SK-N-SH treated with all-trans-retinoic acid at 6 μM for 48 hours (cell line): Measurements from ENCODE around the gene OR10S1.
A peak's percentile ranks its signal among the peaks of the same experiment; 100 is the strongest.

Source experiments
- ATAC-seq: fragments of 200-7000 bp; cut with Tn5 transposase; 3 replicates; pipeline ENCODE4 v1.9.1; 2020; ENCODE audit warnings: mild to moderate bottlenecking, moderate library complexity
- ARNTL ChIP-seq: fragments of 450-650 bp; formaldehyde crosslinking; IDR thresholded peaks from 2 replicates; pipeline ENCODE4 v1.5.0; 2020; ENCODE audit warnings: low read depth, mild to moderate bottlenecking, moderate library complexity, borderline replicate concordance
- BACH2 ChIP-seq: fragments of 250-450 bp; sonication (Bioruptor Pico); IDR thresholded peaks from 2 replicates; pipeline ENCODE4 v1.9.0; 2021; ENCODE audit warnings: mild to moderate bottlenecking, borderline replicate concordance
- CSDC2 ChIP-seq: fragments of 250-450 bp; sonication (Bioruptor Pico); IDR thresholded peaks from 2 replicates; pipeline ENCODE4 v1.5.0; 2020; ENCODE audit warnings: mild to moderate bottlenecking, moderate library complexity
- ESRRG ChIP-seq: fragments of 250-450 bp; sonication (Bioruptor Pico); IDR thresholded peaks from 2 replicates; pipeline ENCODE4 v1.6.1; 2021; ENCODE audit warnings: mild to moderate bottlenecking
- GLIS3 ChIP-seq: fragments of 250-450 bp; sonication (Bioruptor Pico); IDR thresholded peaks from 2 replicates; pipeline ENCODE4 v1.5.0; 2020; ENCODE audit warnings: mild to moderate bottlenecking, moderate library complexity
- ISL1 ChIP-seq: fragments of 250-450 bp; sonication (Bioruptor Pico); IDR thresholded peaks from 2 replicates; pipeline ENCODE4 v2.1.2; 2022; ENCODE audit warnings: mild to moderate bottlenecking, moderate library complexity
- OSR1 ChIP-seq: fragments of 250-450 bp; sonication (Bioruptor Pico); IDR thresholded peaks from 2 replicates; pipeline ENCODE4 v1.8.0; 2022; ENCODE audit warnings: moderate library complexity, mild to moderate bottlenecking, inconsistent platforms
- RARB ChIP-seq: fragments of 250-450 bp; sonication (Bioruptor Pico); IDR thresholded peaks from 2 replicates; pipeline ENCODE4 v1.8.0; 2021; ENCODE audit warnings: mild to moderate bottlenecking, moderate library complexity
- SNAI2 ChIP-seq: fragments of 250-450 bp; sonication (Bioruptor Pico); IDR thresholded peaks from 2 replicates; pipeline ENCODE4 v1.5.0; 2020; ENCODE audit warnings: mild to moderate bottlenecking, moderate library complexity
- TCF4 ChIP-seq: fragments of 250-450 bp; sonication (Bioruptor Pico); IDR thresholded peaks from 2 replicates; pipeline ENCODE4 v1.8.0; 2021; ENCODE audit warnings: mild to moderate bottlenecking, moderate library complexity, borderline replicate concordance
- TOX ChIP-seq: fragments of 250-450 bp; sonication (Bioruptor Pico); IDR thresholded peaks from 2 replicates; pipeline ENCODE4 v1.8.0; 2021; ENCODE audit warnings: mild to moderate bottlenecking, moderate library complexity, borderline replicate concordance
- ZFP3 ChIP-seq: fragments of 250-450 bp; sonication (Bioruptor Pico); IDR thresholded peaks from 2 replicates; pipeline ENCODE4 v1.5.0; 2020; ENCODE audit warnings: mild to moderate bottlenecking, moderate library complexity
- ZFP30 ChIP-seq: fragments of 450-650 bp; formaldehyde crosslinking; IDR thresholded peaks from 2 replicates; pipeline ENCODE4 v1.5.0; 2022; ENCODE audit warnings: mild to moderate bottlenecking, moderate library complexity
- ZNF565 ChIP-seq: fragments of 450-650 bp; formaldehyde crosslinking; conservative IDR thresholded peaks from 2 replicates; pipeline ENCODE4 v1.5.0; 2020; ENCODE audit warnings: low read depth, mild to moderate bottlenecking, moderate library complexity
- ZNF70 ChIP-seq: fragments of 450-650 bp; formaldehyde crosslinking; IDR thresholded peaks from 2 replicates; pipeline ENCODE4 v1.5.0; 2020; ENCODE audit warnings: mild to moderate bottlenecking, moderate library complexity
- ZNF8 ChIP-seq: fragments of 450-650 bp; formaldehyde crosslinking; IDR thresholded peaks from 2 replicates; pipeline ENCODE4 v1.5.0; 2020; ENCODE audit warnings: mild to moderate bottlenecking, moderate library complexity
- TF ChIP-seq, protein P1 (sequence below): fragments of 250-450 bp; sonication (Bioruptor Pico); IDR thresholded peaks from 2 replicates; pipeline ENCODE4 v1.8.0; 2020; ENCODE audit warnings: mild to moderate bottlenecking, moderate library complexity, borderline replicate concordance
- TF ChIP-seq, protein P2 (sequence below): fragments of 250-450 bp; sonication (Bioruptor Pico); IDR thresholded peaks from 2 replicates; pipeline ENCODE4 v1.5.1; 2021; ENCODE audit warnings: mild to moderate bottlenecking, moderate library complexity
- TF ChIP-seq, protein P3 (sequence below): fragments of 250-450 bp; sonication (Bioruptor Pico); IDR thresholded peaks from 2 replicates; pipeline ENCODE4 v1.5.1; 2020; ENCODE audit warnings: low read depth, mild to moderate bottlenecking, moderate library complexity
- TF ChIP-seq, protein P4 (sequence below): fragments of 250-450 bp; sonication (Bioruptor Pico); IDR thresholded peaks from 2 replicates; pipeline ENCODE4 v1.5.0; 2020; ENCODE audit warnings: mild to moderate bottlenecking, moderate library complexity
- TF ChIP-seq, protein P5 (sequence below): fragments of 250-450 bp; sonication (Bioruptor Pico); IDR thresholded peaks from 2 replicates; pipeline ENCODE4 v1.8.0; 2021; ENCODE audit warnings: low read depth, mild to moderate bottlenecking, moderate library complexity, borderline replicate concordance

The OR10S1 gene

DNA sequence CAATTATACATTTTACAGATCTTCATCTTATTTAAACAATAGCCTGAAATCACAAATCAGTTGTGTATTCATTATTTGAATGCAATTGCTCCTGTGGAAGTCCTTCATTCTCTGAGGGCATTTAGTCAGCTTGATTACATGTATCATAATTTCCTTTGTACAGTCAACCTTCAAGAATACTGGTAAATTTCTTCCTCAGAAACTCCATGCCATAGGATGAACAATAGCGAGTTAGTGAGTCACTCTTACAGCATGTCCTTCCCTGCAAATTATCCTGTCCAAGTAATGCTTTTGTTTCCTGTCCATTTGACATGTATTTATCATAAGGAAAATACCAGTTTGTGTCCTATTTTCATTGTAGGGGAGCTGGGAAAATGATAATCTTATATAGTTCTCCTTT is 3.8 kb downstream of the OR10S1 start:
- TF ChIP-seq TOX (no peak), ZNF565 (CRISPR knock-in tag) (no peak), ARNTL (CRISPR knock-in tag) (no peak), RARB (CRISPR knock-in tag) (no peak), ZNF8 (no peak), SNAI2 (CRISPR knock-in tag) (no peak), ZNF70 (no peak), GLIS3 (CRISPR knock-in tag) (no peak), ZFP3 (no peak), OSR1 (no peak), ZFP30 (CRISPR knock-in tag) (no peak), ISL1 (CRISPR knock-in tag) (no peak), BACH2 (no peak), ESRRG (no peak), TCF4 (CRISPR knock-in tag) (no peak), CSDC2 (no peak)
- TF ChIP-seq, protein P1, sequence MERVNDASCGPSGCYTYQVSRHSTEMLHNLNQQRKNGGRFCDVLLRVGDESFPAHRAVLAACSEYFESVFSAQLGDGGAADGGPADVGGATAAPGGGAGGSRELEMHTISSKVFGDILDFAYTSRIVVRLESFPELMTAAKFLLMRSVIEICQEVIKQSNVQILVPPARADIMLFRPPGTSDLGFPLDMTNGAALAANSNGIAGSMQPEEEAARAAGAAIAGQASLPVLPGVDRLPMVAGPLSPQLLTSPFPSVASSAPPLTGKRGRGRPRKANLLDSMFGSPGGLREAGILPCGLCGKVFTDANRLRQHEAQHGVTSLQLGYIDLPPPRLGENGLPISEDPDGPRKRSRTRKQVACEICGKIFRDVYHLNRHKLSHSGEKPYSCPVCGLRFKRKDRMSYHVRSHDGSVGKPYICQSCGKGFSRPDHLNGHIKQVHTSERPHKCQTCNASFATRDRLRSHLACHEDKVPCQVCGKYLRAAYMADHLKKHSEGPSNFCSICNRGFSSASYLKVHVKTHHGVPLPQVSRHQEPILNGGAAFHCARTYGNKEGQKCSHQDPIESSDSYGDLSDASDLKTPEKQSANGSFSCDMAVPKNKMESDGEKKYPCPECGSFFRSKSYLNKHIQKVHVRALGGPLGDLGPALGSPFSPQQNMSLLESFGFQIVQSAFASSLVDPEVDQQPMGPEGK (CRISPR knock-in tag): no peak
- TF ChIP-seq, protein P2, sequence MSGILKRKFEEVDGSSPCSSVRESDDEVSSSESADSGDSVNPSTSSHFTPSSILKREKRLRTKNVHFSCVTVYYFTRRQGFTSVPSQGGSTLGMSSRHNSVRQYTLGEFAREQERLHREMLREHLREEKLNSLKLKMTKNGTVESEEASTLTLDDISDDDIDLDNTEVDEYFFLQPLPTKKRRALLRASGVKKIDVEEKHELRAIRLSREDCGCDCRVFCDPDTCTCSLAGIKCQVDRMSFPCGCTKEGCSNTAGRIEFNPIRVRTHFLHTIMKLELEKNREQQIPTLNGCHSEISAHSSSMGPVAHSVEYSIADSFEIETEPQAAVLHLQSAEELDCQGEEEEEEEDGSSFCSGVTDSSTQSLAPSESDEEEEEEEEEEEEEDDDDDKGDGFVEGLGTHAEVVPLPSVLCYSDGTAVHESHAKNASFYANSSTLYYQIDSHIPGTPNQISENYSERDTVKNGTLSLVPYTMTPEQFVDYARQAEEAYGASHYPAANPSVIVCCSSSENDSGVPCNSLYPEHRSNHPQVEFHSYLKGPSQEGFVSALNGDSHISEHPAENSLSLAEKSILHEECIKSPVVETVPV: no peak
- TF ChIP-seq, protein P3, sequence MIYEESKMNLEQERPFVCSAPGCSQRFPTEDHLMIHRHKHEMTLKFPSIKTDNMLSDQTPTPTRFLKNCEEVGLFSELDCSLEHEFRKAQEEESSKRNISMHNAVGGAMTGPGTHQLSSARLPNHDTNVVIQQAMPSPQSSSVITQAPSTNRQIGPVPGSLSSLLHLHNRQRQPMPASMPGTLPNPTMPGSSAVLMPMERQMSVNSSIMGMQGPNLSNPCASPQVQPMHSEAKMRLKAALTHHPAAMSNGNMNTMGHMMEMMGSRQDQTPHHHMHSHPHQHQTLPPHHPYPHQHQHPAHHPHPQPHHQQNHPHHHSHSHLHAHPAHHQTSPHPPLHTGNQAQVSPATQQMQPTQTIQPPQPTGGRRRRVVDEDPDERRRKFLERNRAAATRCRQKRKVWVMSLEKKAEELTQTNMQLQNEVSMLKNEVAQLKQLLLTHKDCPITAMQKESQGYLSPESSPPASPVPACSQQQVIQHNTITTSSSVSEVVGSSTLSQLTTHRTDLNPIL: no peak
- TF ChIP-seq, protein P4, sequence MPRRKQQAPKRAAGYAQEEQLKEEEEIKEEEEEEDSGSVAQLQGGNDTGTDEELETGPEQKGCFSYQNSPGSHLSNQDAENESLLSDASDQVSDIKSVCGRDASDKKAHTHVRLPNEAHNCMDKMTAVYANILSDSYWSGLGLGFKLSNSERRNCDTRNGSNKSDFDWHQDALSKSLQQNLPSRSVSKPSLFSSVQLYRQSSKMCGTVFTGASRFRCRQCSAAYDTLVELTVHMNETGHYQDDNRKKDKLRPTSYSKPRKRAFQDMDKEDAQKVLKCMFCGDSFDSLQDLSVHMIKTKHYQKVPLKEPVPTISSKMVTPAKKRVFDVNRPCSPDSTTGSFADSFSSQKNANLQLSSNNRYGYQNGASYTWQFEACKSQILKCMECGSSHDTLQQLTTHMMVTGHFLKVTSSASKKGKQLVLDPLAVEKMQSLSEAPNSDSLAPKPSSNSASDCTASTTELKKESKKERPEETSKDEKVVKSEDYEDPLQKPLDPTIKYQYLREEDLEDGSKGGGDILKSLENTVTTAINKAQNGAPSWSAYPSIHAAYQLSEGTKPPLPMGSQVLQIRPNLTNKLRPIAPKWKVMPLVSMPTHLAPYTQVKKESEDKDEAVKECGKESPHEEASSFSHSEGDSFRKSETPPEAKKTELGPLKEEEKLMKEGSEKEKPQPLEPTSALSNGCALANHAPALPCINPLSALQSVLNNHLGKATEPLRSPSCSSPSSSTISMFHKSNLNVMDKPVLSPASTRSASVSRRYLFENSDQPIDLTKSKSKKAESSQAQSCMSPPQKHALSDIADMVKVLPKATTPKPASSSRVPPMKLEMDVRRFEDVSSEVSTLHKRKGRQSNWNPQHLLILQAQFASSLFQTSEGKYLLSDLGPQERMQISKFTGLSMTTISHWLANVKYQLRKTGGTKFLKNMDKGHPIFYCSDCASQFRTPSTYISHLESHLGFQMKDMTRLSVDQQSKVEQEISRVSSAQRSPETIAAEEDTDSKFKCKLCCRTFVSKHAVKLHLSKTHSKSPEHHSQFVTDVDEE (CRISPR knock-in tag): no peak
- ATAC-seq: peak; percentile 72

DNA sequence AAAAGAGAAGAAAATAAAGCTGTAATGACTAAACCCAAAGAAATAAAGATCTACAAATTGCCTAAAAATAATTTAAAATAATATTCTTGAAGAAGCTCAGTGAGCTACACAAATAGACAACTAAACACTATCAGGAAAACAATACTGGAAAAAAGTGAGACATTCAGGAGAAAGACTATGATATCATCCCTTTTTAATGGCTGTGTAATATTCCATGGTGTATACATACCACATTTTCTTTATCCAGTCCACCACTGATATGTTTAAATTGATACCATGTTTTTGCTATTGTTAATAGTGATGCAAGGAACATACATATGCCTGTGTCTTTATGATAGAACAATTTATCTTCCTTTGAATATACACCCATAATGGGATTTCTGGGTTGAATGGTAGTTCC is 20.8 kb downstream of the OR10S1 start:
- no peak for TF ChIP-seq ZNF8
- TF ChIP-seq, protein P5, sequence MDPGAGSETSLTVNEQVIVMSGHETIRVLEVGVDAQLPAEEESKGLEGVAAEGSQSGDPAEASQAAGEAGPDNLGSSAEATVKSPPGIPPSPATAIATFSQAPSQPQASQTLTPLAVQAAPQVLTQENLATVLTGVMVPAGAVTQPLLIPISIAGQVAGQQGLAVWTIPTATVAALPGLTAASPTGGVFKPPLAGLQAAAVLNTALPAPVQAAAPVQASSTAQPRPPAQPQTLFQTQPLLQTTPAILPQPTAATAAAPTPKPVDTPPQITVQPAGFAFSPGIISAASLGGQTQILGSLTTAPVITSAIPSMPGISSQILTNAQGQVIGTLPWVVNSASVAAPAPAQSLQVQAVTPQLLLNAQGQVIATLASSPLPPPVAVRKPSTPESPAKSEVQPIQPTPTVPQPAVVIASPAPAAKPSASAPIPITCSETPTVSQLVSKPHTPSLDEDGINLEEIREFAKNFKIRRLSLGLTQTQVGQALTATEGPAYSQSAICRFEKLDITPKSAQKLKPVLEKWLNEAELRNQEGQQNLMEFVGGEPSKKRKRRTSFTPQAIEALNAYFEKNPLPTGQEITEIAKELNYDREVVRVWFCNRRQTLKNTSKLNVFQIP (CRISPR knock-in tag): no peak
- no peak for TF ChIP-seq ESRRG
- TF ChIP-seq, protein P4 (CRISPR knock-in tag): no peak
- TF ChIP-seq OSR1: no peak
- TF ChIP-seq ZNF565 (CRISPR knock-in tag): no peak
- TF ChIP-seq, all 23 proteins: peak for 0
- no peak for ATAC-seq
